HG03139 (cell line): ENCODE data around the gene CRAT.
"Not testable (repeated sequence)": the region's sequence is repeated elsewhere in the genome, so short reads cannot be mapped to it uniquely, and the experiment has no call there.

Source experiments
- ATAC-seq: cut with Tn5 transposase; IDR thresholded peaks from one replicate; pipeline ENCODE4 v1.9.1; 2021; ENCODE audit not compliant: unreplicated experiment

Gene CRAT

GRCh38 chr9:129138476-129139232 is 28.1 kb upstream of the CRAT start:
- no peak for ATAC-seq

GRCh38 chr9:129138144-129138462 is 27.5 kb upstream of the CRAT start:
- no peak for ATAC-seq

GRCh38 chr9:129137292-129138143 is 26.9 kb upstream of the CRAT start:
- ATAC-seq: no peak

GRCh38 chr9:129136446-129137035 is 25.9 kb upstream of the CRAT start:
- no peak for ATAC-seq

GRCh38 chr9:129135476-129135875 is 24.9 kb upstream of the CRAT start:
- no peak for ATAC-seq

- ATAC-seq: no peak
Observed at GRCh38 chr9:129133082-129133481, 22.5 kb upstream of the CRAT start.

GRCh38 chr9:129131300-129132145 is 20.9 kb upstream of the CRAT start:
- ATAC-seq: no peak

- no peak for ATAC-seq
Observed at GRCh38 chr9:129130791-129131190, 20.2 kb upstream of the CRAT start.

GRCh38 chr9:129130271-129130670 is 19.7 kb upstream of the CRAT start:
- not testable (repeated sequence) for ATAC-seq

GRCh38 chr9:129128689-129129088 is 18.1 kb upstream of the CRAT start:
- ATAC-seq: no peak

- no peak for ATAC-seq
Observed at GRCh38 chr9:129126749-129127618, 16.4 kb upstream of the CRAT start.

GRCh38 chr9:129125478-129125877 is 14.9 kb upstream of the CRAT start:
- no peak for ATAC-seq

- no peak for ATAC-seq
Observed at GRCh38 chr9:129124506-129125069, 14.0 kb upstream of the CRAT start.

- ATAC-seq: not testable (repeated sequence)
Observed at GRCh38 chr9:129122976-129123375, 12.4 kb upstream of the CRAT start.

- ATAC-seq: no peak
Observed at GRCh38 chr9:129122133-129122532, 11.5 kb upstream of the CRAT start.

GRCh38 chr9:129121483-129121882 is 10.9 kb upstream of the CRAT start:
- no peak for ATAC-seq

- ATAC-seq: no peak
Observed at GRCh38 chr9:129118799-129119198, 8.2 kb upstream of the CRAT start.

GRCh38 chr9:129113645-129114304 is 3.2 kb upstream of the CRAT start:
- no peak for ATAC-seq

GRCh38 chr9:129112526-129112925 is 1.9 kb upstream of the CRAT start:
- not testable (repeated sequence) for ATAC-seq
